ENCODE results near the gene HLX. TPM values are rescaled to one million over a fixed set of nuclear protein-coding genes. Genes with fewer than 3 reads are reported as not detected.

The HLX gene
- total RNA-seq, 1 experiment from 2014 or later: 4.0 TPM

- Histone ChIP-seq H3K9me3 (ENCODE audit: low read length) (no peaks in the 10 kb centered on the region), H3K4me2 (ENCODE audit: low read length) (no peak overlapping the region), H2AFZ (ENCODE audit: low read length) (no peak overlapping the region), H3K27me3 (ENCODE audit: low read length) (no peaks in the 10 kb centered on the region), H3F3A (ENCODE audit: low read length, unreplicated experiment) (no peaks in the 10 kb centered on the region), H4K20me1 (ENCODE audit: low read length) (no peaks in the 10 kb centered on the region), H3K4me3 (ENCODE audit: low read length) (no peak overlapping the region), H3K79me2 (ENCODE audit: low read length) (no peaks in the 10 kb centered on the region), H3K4me1 (ENCODE audit: insufficient read depth, low read length) (peaks cover 11% of the 10 kb centered on the region), H3K27ac (ENCODE audit: low read length) (no peak overlapping the region), H3K36me3 (ENCODE audit: low read depth, low read length) (no peaks in the 10 kb centered on the region), H3K9me2 (replicated peaks; ENCODE audit: low read length) (no peaks in the 10 kb centered on the region), H3K9ac (ENCODE audit: low read length) (no peak overlapping the region)
- POLR2A ChIA-PET (ENCODE audit: unreplicated experiment): no interaction called here
- intact Hi-C loops (cut with micrococcal nuclease): no loop called here
- CTCF ChIA-PET: no interaction called here
- TF ChIP-seq CTCF (conservative IDR thresholded peaks at IDR 0.05; ENCODE audit: low read depth, low read length) (no peak), EZH2phosphoT487 (IDR thresholded peaks at IDR 0.05; ENCODE audit: borderline replicate concordance, low read length) (no peak), EZH2 (IDR thresholded peaks at IDR 0.05; ENCODE audit: low read length, unreplicated experiment) (no peak)
- DNase-seq: no peak
- BruUV-seq (replicated peaks): no TSS peak
- ATAC-seq: no peak
These were observed 35.3 kb downstream of the HLX start for GRCh38 chr1:220914283-220915116.

- no TSS peak for BruUV-seq (replicated peaks)
- Histone ChIP-seq H2AFZ (ENCODE audit: low read length) (no peak overlapping the region), H3K27me3 (ENCODE audit: low read length) (no peaks in the 10 kb centered on the region), H3K79me2 (ENCODE audit: low read length) (no peaks in the 10 kb centered on the region), H3K9me3 (ENCODE audit: low read length) (no peaks in the 10 kb centered on the region), H3K9ac (ENCODE audit: low read length) (no peak overlapping the region), H3K36me3 (ENCODE audit: low read depth, low read length) (no peaks in the 10 kb centered on the region), H3K4me2 (ENCODE audit: low read length) (no peak overlapping the region), H3K4me3 (ENCODE audit: low read length) (no peak overlapping the region), H3K9me2 (replicated peaks; ENCODE audit: low read length) (no peaks in the 10 kb centered on the region), H3F3A (ENCODE audit: low read length, unreplicated experiment) (no peaks in the 10 kb centered on the region), H3K27ac (ENCODE audit: low read length) (no peak overlapping the region), H3K4me1 (ENCODE audit: insufficient read depth, low read length) (peaks cover 11% of the 10 kb centered on the region), H4K20me1 (ENCODE audit: low read length) (no peaks in the 10 kb centered on the region)
- TF ChIP-seq EZH2 (IDR thresholded peaks at IDR 0.05; ENCODE audit: low read length, unreplicated experiment): no peak
- intact Hi-C loops (cut with micrococcal nuclease): no loop called here
- DNase-seq (no peak), ATAC-seq (no peak)
- ChIA-PET CTCF (no interaction called here), POLR2A (ENCODE audit: unreplicated experiment) (no interaction called here)
These were observed 35.8 kb downstream of the HLX start for GRCh38 chr1:220915117-220915440.

GRCh38 chr1:220915954-220916353 is 36.7 kb downstream of the HLX start:
- DNase-seq (no peak), ATAC-seq (no peak)
- no peak overlapping the region for H3K9ac ChIP-seq (ENCODE audit: low read length)
- H3K4me2 ChIP-seq (ENCODE audit: low read length): no peak overlapping the region
- H4K20me1 ChIP-seq (ENCODE audit: low read length): no peaks in the 10 kb centered on the region
- ChIA-PET POLR2A (ENCODE audit: unreplicated experiment) (no interaction called here), CTCF (interaction anchor here (0.6 kb wide), 1 partner anchor 59 kb away, joined by 3 read pairs; no protein-coding TSS in a partner anchor)
- no peaks in the 10 kb centered on the region for H3K27me3 ChIP-seq (ENCODE audit: low read length)
- no peaks in the 10 kb centered on the region for H3K9me3 ChIP-seq (ENCODE audit: low read length)
- H2AFZ ChIP-seq (ENCODE audit: low read length): no peak overlapping the region
- no peaks in the 10 kb centered on the region for H3K79me2 ChIP-seq (ENCODE audit: low read length)
- intact Hi-C loops (cut with micrococcal nuclease): no loop called here
- BruUV-seq (replicated peaks): no TSS peak
- TF ChIP-seq CTCF (conservative IDR thresholded peaks at IDR 0.05; ENCODE audit: low read depth, low read length): no peak
- H3K4me3 ChIP-seq (ENCODE audit: low read length): no peak overlapping the region
- no peak overlapping the region for H3K27ac ChIP-seq (ENCODE audit: low read length)
- no peaks in the 10 kb centered on the region for H3K36me3 ChIP-seq (ENCODE audit: low read depth, low read length)
- no peaks in the 10 kb centered on the region for H3K9me2 ChIP-seq (replicated peaks; ENCODE audit: low read length)
- no peaks in the 10 kb centered on the region for H3F3A ChIP-seq (ENCODE audit: low read length, unreplicated experiment)
- peaks cover 11% of the 10 kb centered on the region for H3K4me1 ChIP-seq (ENCODE audit: insufficient read depth, low read length)

All from PC-3 (cell line).